ENCODE measurements around the gene RUNX2.

Gene RUNX2

GRCh38 chr6:45445364-45445748, 117.2 kb downstream of the RUNX2 start:
- Histone ChIP-seq H3K4me1 (ENCODE audit: control insufficient read depth, insufficient read depth, low read length, unreplicated experiment) (peaks cover 53% of the 10 kb centered on the region), H3K36me3 (ENCODE audit: insufficient read depth, low read length) (peaks cover 20% of the 10 kb centered on the region; the same call in 1 of the 2 replicates), H3K4me3 (ENCODE audit: low read depth, low read length) (0 out of 2 replicates have a peak overlapping the region, but pooled peaks have one; percentile 1), H2AFZ (ENCODE audit: low read length, unreplicated experiment) (no peak overlapping the region), H3K27ac (ENCODE audit: low read depth, low read length) (peak overlapping the region; percentile 78), H3K27me3 (ENCODE audit: insufficient read depth, low read length) (no peaks in the 10 kb centered on the region), H3K79me2 (ENCODE audit: control insufficient read depth, insufficient read depth, low read length, unreplicated experiment) (no peaks in the 10 kb centered on the region)

- Histone ChIP-seq H3K4me3 (ENCODE audit: low read depth, low read length) (peak overlapping the region; percentile 48; the same call in 1 of the 2 replicates), H3K27ac (ENCODE audit: low read depth, low read length) (peak overlapping the region; percentile 82), H2AFZ (ENCODE audit: low read length, unreplicated experiment) (no peak overlapping the region), H3K79me2 (ENCODE audit: control insufficient read depth, insufficient read depth, low read length, unreplicated experiment) (no peaks in the 10 kb centered on the region), H3K4me1 (ENCODE audit: control insufficient read depth, insufficient read depth, low read length, unreplicated experiment) (peaks cover 53% of the 10 kb centered on the region), H3K27me3 (ENCODE audit: insufficient read depth, low read length) (no peaks in the 10 kb centered on the region), H3K36me3 (ENCODE audit: insufficient read depth, low read length) (peaks cover 20% of the 10 kb centered on the region; the same call in 1 of the 2 replicates)
Measured at GRCh38 chr6:45445749-45446549, 117.8 kb downstream of the RUNX2 start.

GRCh38 chr6:45447005-45447404, 118.9 kb downstream of the RUNX2 start:
- no peaks in the 10 kb centered on the region for H3K27me3 ChIP-seq (ENCODE audit: insufficient read depth, low read length)
- H2AFZ ChIP-seq (ENCODE audit: low read length, unreplicated experiment) = no peak overlapping the region
- H3K79me2 ChIP-seq (ENCODE audit: control insufficient read depth, insufficient read depth, low read length, unreplicated experiment) = no peaks in the 10 kb centered on the region
- H3K4me3 ChIP-seq (ENCODE audit: low read depth, low read length) = peak overlapping the region; percentile 30; the same call in 1 of the 2 replicates
- H3K36me3 ChIP-seq (ENCODE audit: insufficient read depth, low read length) = peaks cover 22% of the 10 kb centered on the region; the same call in 1 of the 2 replicates
- H3K27ac ChIP-seq (ENCODE audit: low read depth, low read length) = peak overlapping the region; percentile 82
- peaks cover 48% of the 10 kb centered on the region for H3K4me1 ChIP-seq (ENCODE audit: control insufficient read depth, insufficient read depth, low read length, unreplicated experiment)

GRCh38 chr6:45447716-45448115, 119.6 kb downstream of the RUNX2 start:
- H3K79me2 ChIP-seq (ENCODE audit: control insufficient read depth, insufficient read depth, low read length, unreplicated experiment) = no peaks in the 10 kb centered on the region
- H3K27me3 ChIP-seq (ENCODE audit: insufficient read depth, low read length) = no peaks in the 10 kb centered on the region
- peak overlapping the region; percentile 30; the same call in 1 of the 2 replicates for H3K4me3 ChIP-seq (ENCODE audit: low read depth, low read length)
- peaks cover 45% of the 10 kb centered on the region for H3K4me1 ChIP-seq (ENCODE audit: control insufficient read depth, insufficient read depth, low read length, unreplicated experiment)
- no peak overlapping the region for H2AFZ ChIP-seq (ENCODE audit: low read length, unreplicated experiment)
- H3K36me3 ChIP-seq (ENCODE audit: insufficient read depth, low read length) = peaks cover 29% of the 10 kb centered on the region; the same call in 1 of the 2 replicates
- H3K27ac ChIP-seq (ENCODE audit: low read depth, low read length) = peak overlapping the region; percentile 3; the same call in 1 of the 2 replicates

GRCh38 chr6:45448417-45449389, 120.6 kb downstream of the RUNX2 start:
- H2AFZ ChIP-seq (ENCODE audit: low read length, unreplicated experiment) = no peak overlapping the region
- peaks cover 51% of the 10 kb centered on the region for H3K4me1 ChIP-seq (ENCODE audit: control insufficient read depth, insufficient read depth, low read length, unreplicated experiment)
- H3K27me3 ChIP-seq (ENCODE audit: insufficient read depth, low read length) = no peaks in the 10 kb centered on the region
- H3K27ac ChIP-seq (ENCODE audit: low read depth, low read length) = no peak overlapping the region
- peaks cover 29% of the 10 kb centered on the region; the same call in 1 of the 2 replicates for H3K36me3 ChIP-seq (ENCODE audit: insufficient read depth, low read length)
- H3K79me2 ChIP-seq (ENCODE audit: control insufficient read depth, insufficient read depth, low read length, unreplicated experiment) = peaks cover 4% of the 10 kb centered on the region
- H3K4me3 ChIP-seq (ENCODE audit: low read depth, low read length) = no peak overlapping the region

- Histone ChIP-seq H3K36me3 (ENCODE audit: insufficient read depth, low read length) (peaks cover 25% of the 10 kb centered on the region; the same call in 1 of the 2 replicates), H3K4me3 (ENCODE audit: low read depth, low read length) (no peak overlapping the region), H3K79me2 (ENCODE audit: control insufficient read depth, insufficient read depth, low read length, unreplicated experiment) (peaks cover 4% of the 10 kb centered on the region), H2AFZ (ENCODE audit: low read length, unreplicated experiment) (no peak overlapping the region), H3K27ac (ENCODE audit: low read depth, low read length) (no peak overlapping the region), H3K27me3 (ENCODE audit: insufficient read depth, low read length) (no peaks in the 10 kb centered on the region), H3K4me1 (ENCODE audit: control insufficient read depth, insufficient read depth, low read length, unreplicated experiment) (peaks cover 52% of the 10 kb centered on the region)
Measured at GRCh38 chr6:45450132-45450531, 122.0 kb downstream of the RUNX2 start.

- no peak overlapping the region for H3K4me3 ChIP-seq (ENCODE audit: low read depth, low read length)
- peaks cover 4% of the 10 kb centered on the region for H3K79me2 ChIP-seq (ENCODE audit: control insufficient read depth, insufficient read depth, low read length, unreplicated experiment)
- H2AFZ ChIP-seq (ENCODE audit: low read length, unreplicated experiment) = no peak overlapping the region
- H3K4me1 ChIP-seq (ENCODE audit: control insufficient read depth, insufficient read depth, low read length, unreplicated experiment) = peaks cover 47% of the 10 kb centered on the region
- no peaks in the 10 kb centered on the region for H3K27me3 ChIP-seq (ENCODE audit: insufficient read depth, low read length)
- no peak overlapping the region for H3K27ac ChIP-seq (ENCODE audit: low read depth, low read length)
- peaks cover 25% of the 10 kb centered on the region; the same call in 1 of the 2 replicates for H3K36me3 ChIP-seq (ENCODE audit: insufficient read depth, low read length)
Measured at GRCh38 chr6:45450831-45451230, 122.7 kb downstream of the RUNX2 start.

- peaks cover 24% of the 10 kb centered on the region; the same call in 1 of the 2 replicates for H3K36me3 ChIP-seq (ENCODE audit: insufficient read depth, low read length)
- no peak overlapping the region for H3K4me3 ChIP-seq (ENCODE audit: low read depth, low read length)
- no peaks in the 10 kb centered on the region for H3K27me3 ChIP-seq (ENCODE audit: insufficient read depth, low read length)
- H3K79me2 ChIP-seq (ENCODE audit: control insufficient read depth, insufficient read depth, low read length, unreplicated experiment) = peaks cover 4% of the 10 kb centered on the region
- H2AFZ ChIP-seq (ENCODE audit: low read length, unreplicated experiment) = no peak overlapping the region
- peaks cover 16% of the 10 kb centered on the region for H3K4me1 ChIP-seq (ENCODE audit: control insufficient read depth, insufficient read depth, low read length, unreplicated experiment)
- H3K27ac ChIP-seq (ENCODE audit: low read depth, low read length) = no peak overlapping the region
Measured at GRCh38 chr6:45454008-45454911, 126.1 kb downstream of the RUNX2 start.

- H2AFZ ChIP-seq (ENCODE audit: low read length, unreplicated experiment) = no peak overlapping the region
- H3K4me3 ChIP-seq (ENCODE audit: low read depth, low read length) = no peak overlapping the region
- peaks cover 16% of the 10 kb centered on the region for H3K4me1 ChIP-seq (ENCODE audit: control insufficient read depth, insufficient read depth, low read length, unreplicated experiment)
- peaks cover 4% of the 10 kb centered on the region for H3K79me2 ChIP-seq (ENCODE audit: control insufficient read depth, insufficient read depth, low read length, unreplicated experiment)
- no peak overlapping the region for H3K27ac ChIP-seq (ENCODE audit: low read depth, low read length)
- H3K36me3 ChIP-seq (ENCODE audit: insufficient read depth, low read length) = peaks cover 18% of the 10 kb centered on the region; the same call in 1 of the 2 replicates
- H3K27me3 ChIP-seq (ENCODE audit: insufficient read depth, low read length) = no peaks in the 10 kb centered on the region
Measured at GRCh38 chr6:45455408-45455807, 127.3 kb downstream of the RUNX2 start.
